H1 (cell line): ENCODE measurements around the gene MMP28. TPM values are rescaled to one million over a fixed set of nuclear protein-coding genes. Genes with fewer than 3 reads are reported as not detected.

ENCODE experiments used
- ASH2L ChIP-seq: fragments of 200-600, 300-600 bp; sonication (generic); IDR thresholded peaks from one replicate; pipeline ENCODE4 v1.7.1; 2017; ENCODE audit warnings: low read length
- FOSL1 ChIP-seq: IDR thresholded peaks from 2 replicates; pipeline ENCODE4 v1.6.1; 2011; ENCODE audit warnings: mild to moderate bottlenecking, low read depth, low read length, moderate library complexity; ENCODE audit not compliant: insufficient read depth
- GABPA ChIP-seq: IDR thresholded peaks from 2 replicates; pipeline ENCODE4 v1.6.1; 2011; ENCODE audit warnings: mild to moderate bottlenecking, low read length, moderate library complexity, borderline replicate concordance; ENCODE audit not compliant: insufficient read depth
- JUND ChIP-seq: IDR thresholded peaks from 2 replicates; pipeline ENCODE4 v1.6.1; 2011; ENCODE audit warnings: mild to moderate bottlenecking, improper control_type of control experiment, low read length
- SP4 ChIP-seq: IDR thresholded peaks from 2 replicates; pipeline ENCODE4 v1.6.1; 2012; ENCODE audit warnings: low read length, inconsistent platforms
- TBP ChIP-seq: IDR thresholded peaks from 2 replicates; pipeline ENCODE4 v1.6.1; 2011; ENCODE audit warnings: low read depth, low read length, improper control_type of control experiment
- polyA plus RNA-seq, 7 experiments: library from polyadenylated mRNA; depleted of rRNA in 3 of 7; stranded (reverse) in 5 of 7; unstranded in 2 of 7; fragments of >200 nt in 5 of 7; fragments of 200-250 nt in 2 of 7; gene quantifications; 1 replicate in 5 of 7; 2 replicates in 1 of 7; 4 replicates in 1 of 7; pipeline versions ENCODE4 v1.2.1 to v1.2.3, GENCODE V29; 2011 to 2013; ENCODE audit warnings: missing spikeins in 2 of 7, mixed read lengths in 2 of 7
- total RNA-seq: library from RNA; stranded (reverse); fragmentation: NEBNext Ultra II Directional; extraction: Animal tissue kit (Norgen Biotek cat#: 25700); gene quantifications from 2 replicates; pipeline ENCODE4 v1.2.1, GENCODE V29; 2021
- TF ChIP-seq, protein P1 (sequence below): fragments of 300-600 bp; sonication (generic); IDR thresholded peaks from 2 replicates; pipeline ENCODE4 v1.7.1; 2012; ENCODE audit warnings: low read length, moderate library complexity, mild to moderate bottlenecking, inconsistent platforms; ENCODE audit not compliant: insufficient replicate concordance
- TF ChIP-seq, protein P2 (sequence below): IDR thresholded peaks from 2 replicates; pipeline ENCODE4 v1.6.1; 2012; ENCODE audit warnings: inconsistent platforms

Gene MMP28
- total and polyA plus RNA-seq, 2 of the 8 experiments (the other 6 are each of a cell fraction or from before 2014, with no cell fraction given), result not detected

DNA sequence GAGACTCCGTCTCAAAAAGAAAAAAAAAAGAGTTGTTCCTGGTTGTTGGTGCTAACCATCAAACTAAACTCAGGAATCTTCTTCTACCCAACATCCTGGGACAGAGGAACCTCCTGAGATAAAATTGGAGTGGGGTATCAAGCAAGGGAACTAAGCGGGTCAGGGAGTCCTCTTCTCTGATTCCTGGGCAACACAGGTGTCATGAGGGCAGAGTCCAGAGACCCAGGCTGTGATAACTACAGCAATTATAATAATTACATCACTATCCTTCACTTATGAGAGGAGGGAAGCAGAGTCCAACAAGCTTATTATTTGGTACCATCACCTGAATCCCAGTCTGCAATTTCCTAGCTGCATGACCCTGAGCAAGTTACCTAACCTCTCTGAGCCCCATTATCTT is 26.6 kb downstream of the MMP28 start (continued):
- TF ChIP-seq, protein P1, sequence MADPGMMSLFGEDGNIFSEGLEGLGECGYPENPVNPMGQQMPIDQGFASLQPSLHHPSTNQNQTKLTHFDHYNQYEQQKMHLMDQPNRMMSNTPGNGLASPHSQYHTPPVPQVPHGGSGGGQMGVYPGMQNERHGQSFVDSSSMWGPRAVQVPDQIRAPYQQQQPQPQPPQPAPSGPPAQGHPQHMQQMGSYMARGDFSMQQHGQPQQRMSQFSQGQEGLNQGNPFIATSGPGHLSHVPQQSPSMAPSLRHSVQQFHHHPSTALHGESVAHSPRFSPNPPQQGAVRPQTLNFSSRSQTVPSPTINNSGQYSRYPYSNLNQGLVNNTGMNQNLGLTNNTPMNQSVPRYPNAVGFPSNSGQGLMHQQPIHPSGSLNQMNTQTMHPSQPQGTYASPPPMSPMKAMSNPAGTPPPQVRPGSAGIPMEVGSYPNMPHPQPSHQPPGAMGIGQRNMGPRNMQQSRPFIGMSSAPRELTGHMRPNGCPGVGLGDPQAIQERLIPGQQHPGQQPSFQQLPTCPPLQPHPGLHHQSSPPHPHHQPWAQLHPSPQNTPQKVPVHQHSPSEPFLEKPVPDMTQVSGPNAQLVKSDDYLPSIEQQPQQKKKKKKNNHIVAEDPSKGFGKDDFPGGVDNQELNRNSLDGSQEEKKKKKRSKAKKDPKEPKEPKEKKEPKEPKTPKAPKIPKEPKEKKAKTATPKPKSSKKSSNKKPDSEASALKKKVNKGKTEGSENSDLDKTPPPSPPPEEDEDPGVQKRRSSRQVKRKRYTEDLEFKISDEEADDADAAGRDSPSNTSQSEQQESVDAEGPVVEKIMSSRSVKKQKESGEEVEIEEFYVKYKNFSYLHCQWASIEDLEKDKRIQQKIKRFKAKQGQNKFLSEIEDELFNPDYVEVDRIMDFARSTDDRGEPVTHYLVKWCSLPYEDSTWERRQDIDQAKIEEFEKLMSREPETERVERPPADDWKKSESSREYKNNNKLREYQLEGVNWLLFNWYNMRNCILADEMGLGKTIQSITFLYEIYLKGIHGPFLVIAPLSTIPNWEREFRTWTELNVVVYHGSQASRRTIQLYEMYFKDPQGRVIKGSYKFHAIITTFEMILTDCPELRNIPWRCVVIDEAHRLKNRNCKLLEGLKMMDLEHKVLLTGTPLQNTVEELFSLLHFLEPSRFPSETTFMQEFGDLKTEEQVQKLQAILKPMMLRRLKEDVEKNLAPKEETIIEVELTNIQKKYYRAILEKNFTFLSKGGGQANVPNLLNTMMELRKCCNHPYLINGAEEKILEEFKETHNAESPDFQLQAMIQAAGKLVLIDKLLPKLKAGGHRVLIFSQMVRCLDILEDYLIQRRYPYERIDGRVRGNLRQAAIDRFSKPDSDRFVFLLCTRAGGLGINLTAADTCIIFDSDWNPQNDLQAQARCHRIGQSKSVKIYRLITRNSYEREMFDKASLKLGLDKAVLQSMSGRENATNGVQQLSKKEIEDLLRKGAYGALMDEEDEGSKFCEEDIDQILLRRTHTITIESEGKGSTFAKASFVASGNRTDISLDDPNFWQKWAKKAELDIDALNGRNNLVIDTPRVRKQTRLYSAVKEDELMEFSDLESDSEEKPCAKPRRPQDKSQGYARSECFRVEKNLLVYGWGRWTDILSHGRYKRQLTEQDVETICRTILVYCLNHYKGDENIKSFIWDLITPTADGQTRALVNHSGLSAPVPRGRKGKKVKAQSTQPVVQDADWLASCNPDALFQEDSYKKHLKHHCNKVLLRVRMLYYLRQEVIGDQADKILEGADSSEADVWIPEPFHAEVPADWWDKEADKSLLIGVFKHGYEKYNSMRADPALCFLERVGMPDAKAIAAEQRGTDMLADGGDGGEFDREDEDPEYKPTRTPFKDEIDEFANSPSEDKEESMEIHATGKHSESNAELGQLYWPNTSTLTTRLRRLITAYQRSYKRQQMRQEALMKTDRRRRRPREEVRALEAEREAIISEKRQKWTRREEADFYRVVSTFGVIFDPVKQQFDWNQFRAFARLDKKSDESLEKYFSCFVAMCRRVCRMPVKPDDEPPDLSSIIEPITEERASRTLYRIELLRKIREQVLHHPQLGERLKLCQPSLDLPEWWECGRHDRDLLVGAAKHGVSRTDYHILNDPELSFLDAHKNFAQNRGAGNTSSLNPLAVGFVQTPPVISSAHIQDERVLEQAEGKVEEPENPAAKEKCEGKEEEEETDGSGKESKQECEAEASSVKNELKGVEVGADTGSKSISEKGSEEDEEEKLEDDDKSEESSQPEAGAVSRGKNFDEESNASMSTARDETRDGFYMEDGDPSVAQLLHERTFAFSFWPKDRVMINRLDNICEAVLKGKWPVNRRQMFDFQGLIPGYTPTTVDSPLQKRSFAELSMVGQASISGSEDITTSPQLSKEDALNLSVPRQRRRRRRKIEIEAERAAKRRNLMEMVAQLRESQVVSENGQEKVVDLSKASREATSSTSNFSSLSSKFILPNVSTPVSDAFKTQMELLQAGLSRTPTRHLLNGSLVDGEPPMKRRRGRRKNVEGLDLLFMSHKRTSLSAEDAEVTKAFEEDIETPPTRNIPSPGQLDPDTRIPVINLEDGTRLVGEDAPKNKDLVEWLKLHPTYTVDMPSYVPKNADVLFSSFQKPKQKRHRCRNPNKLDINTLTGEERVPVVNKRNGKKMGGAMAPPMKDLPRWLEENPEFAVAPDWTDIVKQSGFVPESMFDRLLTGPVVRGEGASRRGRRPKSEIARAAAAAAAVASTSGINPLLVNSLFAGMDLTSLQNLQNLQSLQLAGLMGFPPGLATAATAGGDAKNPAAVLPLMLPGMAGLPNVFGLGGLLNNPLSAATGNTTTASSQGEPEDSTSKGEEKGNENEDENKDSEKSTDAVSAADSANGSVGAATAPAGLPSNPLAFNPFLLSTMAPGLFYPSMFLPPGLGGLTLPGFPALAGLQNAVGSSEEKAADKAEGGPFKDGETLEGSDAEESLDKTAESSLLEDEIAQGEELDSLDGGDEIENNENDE, result no peak
- TF ChIP-seq JUND (no peak), GABPA (no peak), SP4 (no peak), ASH2L (no peak), FOSL1 (no peak), TBP (no peak)
- TF ChIP-seq, protein P2, sequence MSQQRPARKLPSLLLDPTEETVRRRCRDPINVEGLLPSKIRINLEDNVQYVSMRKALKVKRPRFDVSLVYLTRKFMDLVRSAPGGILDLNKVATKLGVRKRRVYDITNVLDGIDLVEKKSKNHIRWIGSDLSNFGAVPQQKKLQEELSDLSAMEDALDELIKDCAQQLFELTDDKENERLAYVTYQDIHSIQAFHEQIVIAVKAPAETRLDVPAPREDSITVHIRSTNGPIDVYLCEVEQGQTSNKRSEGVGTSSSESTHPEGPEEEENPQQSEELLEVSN, result no peak
